IMR-90 (cell line): ENCODE results near the gene OCLN. TPM values are rescaled to one million over a fixed set of nuclear protein-coding genes. Genes with fewer than 3 reads are reported as not detected.

ENCODE experiments used
- ATAC-seq: fragments of 200-7000 bp; cut with Tn5 transposase; 2 replicates; pipeline ENCODE4 v1.9.1; 2020; ENCODE audit warnings: low read depth, mild to moderate bottlenecking, moderate library complexity
- BruUV-seq: library from RNA; stranded (reverse); fragments of 400-500 nt; replicated peaks from 2 replicates; lab custom pipeline; 2021; lab: Mats Ljungman, UMichigan
- CTCF ChIA-PET: fragments of 300-600 bp; formaldehyde crosslinking; extraction: SDS; loops from one replicate; lab custom pipeline; 2021; ENCODE audit warnings: antibody characterized with exemption; lab: Yijun Ruan, JAX
- POLR2A ChIA-PET: fragments of 300-600 bp; sonication (Branson Sonifier 250); formaldehyde crosslinking; loops from one replicate; lab custom pipeline; 2022; ENCODE audit warnings: antibody characterized with exemption; ENCODE audit not compliant: unreplicated experiment; lab: Charles Lee
- DNase-seq: peaks from one replicate; pipeline ENCODE4 v3.0.0; 2013
- H2AFZ ChIP-seq: replicated peaks from 2 replicates; pipeline ENCODE3; 2013; ENCODE audit warnings: low read length, mild to moderate bottlenecking; ENCODE audit not compliant: poor library complexity
- H2AK5ac ChIP-seq: 2 replicates; pipeline ENCODE4 v1.6.1; 2013; ENCODE audit warnings: low read depth, low read length, inconsistent platforms
- H2AK9ac ChIP-seq: replicated peaks from 2 replicates; pipeline ENCODE3; 2013; ENCODE audit warnings: mild to moderate bottlenecking, low read depth, low read length, moderate library complexity; ENCODE audit not compliant: poor library complexity
- H2BK120ac ChIP-seq: 2 replicates; pipeline ENCODE4 v1.6.1; 2013; ENCODE audit warnings: low read depth, low read length, inconsistent platforms
- H2BK15ac ChIP-seq: 3 replicates; pipeline ENCODE4 v1.6.1; 2013; ENCODE audit warnings: low read depth, low read length, inconsistent platforms
- H2BK20ac ChIP-seq: 2 replicates; pipeline ENCODE4 v1.6.1; 2013; ENCODE audit warnings: low read depth, mild to moderate bottlenecking, inconsistent platforms, low read length, moderate library complexity
- H2BK5ac ChIP-seq: 2 replicates; pipeline ENCODE4 v1.6.1; 2013; ENCODE audit warnings: mild to moderate bottlenecking, low read depth, low read length, inconsistent platforms; ENCODE audit not compliant: poor library complexity, severe bottlenecking
- H3K14ac ChIP-seq: replicated peaks from 2 replicates; pipeline ENCODE4 v1.6.1; 2013; ENCODE audit warnings: low read depth, low read length, inconsistent platforms
- H3K18ac ChIP-seq: 2 replicates; pipeline ENCODE4 v1.6.1; 2013; ENCODE audit warnings: low read depth, low read length, control low read depth
- H3K23ac ChIP-seq: 2 replicates; pipeline ENCODE4 v1.6.1; 2013; ENCODE audit warnings: low read depth, low read length, inconsistent platforms
- H3K27ac ChIP-seq: 2 replicates; pipeline ENCODE4 v1.5.1; 2013; ENCODE audit warnings: mild to moderate bottlenecking, control low read depth, low read length; ENCODE audit not compliant: insufficient read depth
- H3K27me3 ChIP-seq: 2 replicates; pipeline ENCODE4 v1.6.1; 2013; ENCODE audit warnings: low read length; ENCODE audit not compliant: control insufficient read depth, insufficient read depth
- H3K36me3 ChIP-seq: 2 replicates; pipeline ENCODE4 v1.6.1; 2013; ENCODE audit warnings: low read length, mixed read lengths; ENCODE audit not compliant: control insufficient read depth, insufficient read depth
- H3K4ac ChIP-seq: 2 replicates; pipeline ENCODE4 v1.6.1; 2013; ENCODE audit warnings: low read depth, low read length, inconsistent platforms
- H3K4me1 ChIP-seq: 2 replicates; pipeline ENCODE4 v1.6.1; 2013; ENCODE audit warnings: low read length, mixed read lengths; ENCODE audit not compliant: control insufficient read depth, insufficient read depth
- H3K4me2 ChIP-seq: 2 replicates; pipeline ENCODE4 v1.6.1; 2013; ENCODE audit warnings: low read depth, mild to moderate bottlenecking, control low read depth, low read length, moderate library complexity
- H3K4me3 ChIP-seq: 2 replicates; pipeline ENCODE4 v1.5.1; 2013; ENCODE audit warnings: low read depth, mild to moderate bottlenecking, control low read depth, low read length, moderate library complexity; ENCODE audit not compliant: insufficient read depth
- H3K56ac ChIP-seq: 2 replicates; pipeline ENCODE4 v1.6.1; 2013; ENCODE audit warnings: low read length, inconsistent platforms; ENCODE audit not compliant: insufficient read depth; ENCODE audit errors: extremely low read depth
- H3K79me1 ChIP-seq, 2 experiments: 2 replicates each; pipeline ENCODE4 v1.6.1; 2013; ENCODE audit warnings: low read length in 2 of 2, inconsistent platforms in 1 of 2, low read depth in 1 of 2
- H3K9ac ChIP-seq: 2 replicates; pipeline ENCODE4 v1.6.1; 2013; ENCODE audit warnings: low read depth, low read length, control low read depth
- H3K9me1 ChIP-seq: 2 replicates; pipeline ENCODE4 v1.6.1; 2013; ENCODE audit warnings: low read length, inconsistent platforms; ENCODE audit not compliant: insufficient read depth
- H3K9me3 ChIP-seq: 2 replicates; pipeline ENCODE4 v1.6.1; 2013; ENCODE audit warnings: low read length; ENCODE audit not compliant: control insufficient read depth, insufficient read depth
- H4K20me1 ChIP-seq: 2 replicates; pipeline ENCODE4 v1.6.1; 2013; ENCODE audit warnings: low read length, inconsistent platforms; ENCODE audit not compliant: insufficient read depth
- H4K5ac ChIP-seq: 2 replicates; pipeline ENCODE4 v1.6.1; 2013; ENCODE audit warnings: mild to moderate bottlenecking, low read depth, low read length, control low read depth
- H4K8ac ChIP-seq, 2 experiments: 2 replicates each; pipeline ENCODE4 v1.6.1; 2013; ENCODE audit warnings: low read depth in 2 of 2, low read length in 2 of 2, control low read depth in 1 of 2, inconsistent platforms in 1 of 2
- H4K91ac ChIP-seq: 2 replicates; pipeline ENCODE4 v1.6.1; 2013; ENCODE audit warnings: low read depth, low read length, inconsistent platforms; ENCODE audit not compliant: insufficient read depth
- BHLHE40 ChIP-seq: fragments of 150-350 bp; IDR thresholded peaks from 2 replicates; pipeline ENCODE4 v1.6.1; 2016; ENCODE audit warnings: mild to moderate bottlenecking, low read depth, low read length
- CEBPB ChIP-seq: IDR thresholded peaks from 2 replicates; pipeline ENCODE4 v1.6.1; 2012; ENCODE audit warnings: low read depth, low read length, improper control_type of control experiment
- CTCF ChIP-seq: conservative IDR thresholded peaks from 2 replicates; pipeline ENCODE4 v1.5.1; 2012; ENCODE audit warnings: mild to moderate bottlenecking, low read depth, low read length, improper control_type of control experiment
- ELK1 ChIP-seq: fragments of 150-350 bp; IDR thresholded peaks from 2 replicates; pipeline ENCODE4 v1.6.1; 2016; ENCODE audit warnings: low read depth, mild to moderate bottlenecking, low read length, moderate library complexity, borderline replicate concordance
- FOS ChIP-seq: fragments of 150-350 bp; IDR thresholded peaks from 2 replicates; pipeline ENCODE4 v1.6.1; 2016; ENCODE audit warnings: low read depth, low read length
- MAZ ChIP-seq: IDR thresholded peaks from 2 replicates; pipeline ENCODE4 v1.6.1; 2012; ENCODE audit warnings: low read depth, mild to moderate bottlenecking, low read length, improper control_type of control experiment, moderate library complexity, borderline replicate concordance
- MXI1 ChIP-seq: IDR thresholded peaks from 2 replicates; pipeline ENCODE4 v1.6.1; 2012; ENCODE audit warnings: low read depth, mild to moderate bottlenecking, low read length, moderate library complexity, borderline replicate concordance
- RAD21 ChIP-seq: IDR thresholded peaks from 2 replicates; pipeline ENCODE4 v1.6.1; 2012; ENCODE audit warnings: low read length, improper control_type of control experiment
- RCOR1 ChIP-seq: IDR thresholded peaks from 2 replicates; pipeline ENCODE4 v1.6.1; 2012; ENCODE audit warnings: mild to moderate bottlenecking, low read length, improper control_type of control experiment; ENCODE audit not compliant: insufficient replicate concordance
- RFX5 ChIP-seq: IDR thresholded peaks from 2 replicates; pipeline ENCODE4 v1.8.0; 2012; ENCODE audit warnings: low read depth, mild to moderate bottlenecking, low read length, moderate library complexity
- SMC3 ChIP-seq: fragments of 150-350 bp; IDR thresholded peaks from 2 replicates; pipeline ENCODE4 v1.6.1; 2016; ENCODE audit warnings: low read depth, mild to moderate bottlenecking, antibody characterized with exemption, low read length, moderate library complexity
- USF2 ChIP-seq: fragments of 150-350 bp; IDR thresholded peaks from 2 replicates; pipeline ENCODE4 v1.6.1; 2017; ENCODE audit warnings: mild to moderate bottlenecking, antibody characterized with exemption, low read length, low read depth
- WGBS, 2 experiments: methylation state at CpG; one replicate each; pipeline versions ENCODE4 v1.1.5 to v1.1.7; 2013; ENCODE audit warnings: missing lambda C conversion rate in 2 of 2; ENCODE audit not compliant: insufficient read length in 1 of 2; ENCODE audit errors: extremely low coverage in 2 of 2; 5-methylcytosine and 5-hydroxymethylcytosine counted together
- dilution Hi-C: fragments of 300-500 bp; cut with HindIII; formaldehyde crosslinking; loops from one replicate; pipeline ENCODE4 v1.14.3; 2018; ENCODE audit warnings: low sequenced_read_pairs; ENCODE audit not compliant: unreplicated experiment
- in situ Hi-C: fragments of 300-500 bp; cut with MboI; formaldehyde crosslinking; loops from 3 replicates; pipeline ENCODE4 v1.14.3; 2019; ENCODE audit warnings: low sequenced_read_pairs, inconsistent platforms, mixed read lengths
- intact Hi-C: fragments of 100-400 bp; cut with micrococcal nuclease; formaldehyde crosslinking; loops from 2 replicates; pipeline ENCODE4 v1.10.0; 2022
- polyA plus RNA-seq, 3 experiments: library from polyadenylated mRNA; depleted of rRNA; stranded (reverse); fragments of >200 nt; gene quantifications; 2 replicates each; pipeline ENCODE4 v1.2.3, GENCODE V29; 2012; ENCODE audit warnings: low replicate concordance in 1 of 3
- total RNA-seq: library from RNA; depleted of rRNA; stranded (reverse); fragments of >200 nt; gene quantifications from 2 replicates; pipeline ENCODE4 v1.2.3, GENCODE V29; 2012

Gene OCLN
- total and polyA plus RNA-seq, 2 of the 4 experiments (the other 2 are of a cell fraction) = 0.72 to 0.99 TPM

GRCh38 chr5:69528609-69529008 lies 36.0 kb downstream of the OCLN start:
- H3K4me3 ChIP-seq = no peak overlapping the region
- H4K5ac ChIP-seq = no peak overlapping the region
- H3K23ac ChIP-seq = no peak overlapping the region
- H3K56ac ChIP-seq = no peak overlapping the region
- H2AK5ac ChIP-seq = no peak overlapping the region
- BruUV-seq = no TSS peak
- H2BK5ac ChIP-seq = no peak overlapping the region
- no peak overlapping the region for H2BK120ac ChIP-seq
- H3K9me1 ChIP-seq = no peaks in the 10 kb centered on the region
- no peak overlapping the region for H2BK15ac ChIP-seq
- dilution Hi-C loops = no loop called here
- H2AFZ ChIP-seq = no peak overlapping the region
- no peak overlapping the region for H3K4ac ChIP-seq
- H4K91ac ChIP-seq = no peak overlapping the region
- intact Hi-C loops = no loop called here
- H3K14ac ChIP-seq = no peak overlapping the region
- ChIA-PET CTCF (no interaction called here), POLR2A (no interaction called here)
- no peak overlapping the region for H3K4me2 ChIP-seq
- no CpG with 5 or more reads among the region's 4 CpGs for WGBS, 2 experiments
- H3K79me1 ChIP-seq = no peaks in the 10 kb centered on the region
- H3K18ac ChIP-seq = no peak overlapping the region
- DNase-seq (no peak), ATAC-seq (no peak)
- no peak overlapping the region for H2BK20ac ChIP-seq
- H3K27me3 ChIP-seq = peaks cover 25% of the 10 kb centered on the region
- in situ Hi-C loops = no loop called here
- no peaks in the 10 kb centered on the region for H3K9me3 ChIP-seq
- H3K9ac ChIP-seq = no peak overlapping the region
- H2AK9ac ChIP-seq = no peak overlapping the region
- no peaks in the 10 kb centered on the region for H3K4me1 ChIP-seq
- no peak overlapping the region for H3K27ac ChIP-seq
- TF ChIP-seq RFX5 (no peak), MXI1 (no peak), RAD21 (no peak), ELK1 (no peak), SMC3 (no peak), USF2 (no peak), CTCF (no peak), FOS (no peak), MAZ (no peak), RCOR1 (no peak), BHLHE40 (no peak), CEBPB (no peak)
- no peak overlapping the region for H4K8ac ChIP-seq
- H3K36me3 ChIP-seq = no peaks in the 10 kb centered on the region
- no peaks in the 10 kb centered on the region for H4K20me1 ChIP-seq
